ENCODE measurements around the gene SIGLEC10. TPM values are rescaled to one million over a fixed set of nuclear protein-coding genes. Genes with fewer than 3 reads are reported as not detected.

SIGLEC10 gene
- total and polyA plus RNA-seq, 2 of the 4 experiments (the other 2 are of a cell fraction) = not detected

DNA sequence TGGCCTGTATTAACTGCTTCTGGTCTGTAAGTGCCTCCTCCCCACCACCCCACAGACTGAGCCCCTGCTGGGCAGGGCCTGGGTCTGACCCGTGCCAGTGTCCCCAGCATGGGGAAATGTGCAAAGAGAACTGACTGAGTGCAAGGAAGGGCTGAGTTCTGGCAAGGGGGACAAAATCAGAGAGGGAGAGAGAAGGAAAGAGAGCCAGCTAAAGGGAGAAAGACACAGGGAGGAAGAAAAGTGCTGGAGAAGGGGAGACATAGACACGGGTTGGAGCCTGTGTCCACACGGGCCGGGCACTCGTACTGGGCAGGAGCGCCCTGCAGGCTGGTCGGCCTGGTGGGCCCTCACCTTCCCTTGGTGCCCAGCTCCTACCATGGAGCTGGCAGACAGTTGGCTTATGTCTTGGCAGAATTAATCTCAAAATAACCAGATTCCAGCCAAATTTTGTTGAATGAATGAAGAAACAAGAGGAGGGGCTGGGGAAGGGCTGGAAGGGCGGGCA lies 46.2 kb downstream of the SIGLEC10 start:
- ATAC-seq (ENCODE audit: low read depth) (no peak), DNase-seq (no peak)
- no peak overlapping the region for H3K27ac ChIP-seq (ENCODE audit: insufficient read depth, low read length)
- in situ Hi-C loops (cut with MboI; ENCODE audit: low sequenced_read_pairs) (no loop called here), dilution Hi-C loops (cut with HindIII; ENCODE audit: low sequenced_read_pairs, unreplicated experiment) (no loop called here), intact Hi-C loops (cut with micrococcal nuclease) (no loop called here)
- no peak overlapping the region for H2BK20ac ChIP-seq (ENCODE audit: low read depth, low read length)
- no peak overlapping the region for H2BK15ac ChIP-seq (ENCODE audit: low read depth, low read length)
- no peaks in the 10 kb centered on the region for H3K9me3 ChIP-seq (ENCODE audit: control insufficient read depth, insufficient read depth, low read length)
- H2AK9ac ChIP-seq (replicated peaks; ENCODE audit: low read depth, low read length, poor library complexity) = no peak overlapping the region
- TF ChIP-seq NFE2L2 (IDR thresholded peaks at IDR 0.05; ENCODE audit: low read depth, low read length) (no peak), RFX5 (IDR thresholded peaks at IDR 0.05; ENCODE audit: low read depth, low read length) (no peak), MAZ (IDR thresholded peaks at IDR 0.05; ENCODE audit: borderline replicate concordance, low read depth, low read length) (no peak), POLR2A (IDR thresholded peaks at IDR 0.05; ENCODE audit: low read depth, low read length) (no peak), FOS (IDR thresholded peaks at IDR 0.05; ENCODE audit: low read depth, low read length) (no peak), SMC3 (IDR thresholded peaks at IDR 0.05; ENCODE audit: low read depth, low read length) (no peak), BHLHE40 (IDR thresholded peaks at IDR 0.05; ENCODE audit: low read depth, low read length) (no peak), MXI1 (IDR thresholded peaks at IDR 0.05; ENCODE audit: borderline replicate concordance, low read depth, low read length) (no peak), MAFK (IDR thresholded peaks at IDR 0.05; ENCODE audit: low read depth, low read length) (no peak), RCOR1 (IDR thresholded peaks at IDR 0.05; ENCODE audit: insufficient replicate concordance, low read length) (no peak), RAD21 (IDR thresholded peaks at IDR 0.05; ENCODE audit: low read length) (no peak), CEBPB (IDR thresholded peaks at IDR 0.05; ENCODE audit: low read depth, low read length) (no peak), CHD1 (IDR thresholded peaks at IDR 0.05; ENCODE audit: low read depth, low read length) (no peak)
- TF ChIP-seq, protein P1, sequence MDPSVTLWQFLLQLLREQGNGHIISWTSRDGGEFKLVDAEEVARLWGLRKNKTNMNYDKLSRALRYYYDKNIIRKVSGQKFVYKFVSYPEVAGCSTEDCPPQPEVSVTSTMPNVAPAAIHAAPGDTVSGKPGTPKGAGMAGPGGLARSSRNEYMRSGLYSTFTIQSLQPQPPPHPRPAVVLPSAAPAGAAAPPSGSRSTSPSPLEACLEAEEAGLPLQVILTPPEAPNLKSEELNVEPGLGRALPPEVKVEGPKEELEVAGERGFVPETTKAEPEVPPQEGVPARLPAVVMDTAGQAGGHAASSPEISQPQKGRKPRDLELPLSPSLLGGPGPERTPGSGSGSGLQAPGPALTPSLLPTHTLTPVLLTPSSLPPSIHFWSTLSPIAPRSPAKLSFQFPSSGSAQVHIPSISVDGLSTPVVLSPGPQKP (IDR thresholded peaks at IDR 0.05; ENCODE audit: borderline replicate concordance, low read depth, low read length) = no peak
- TF ChIP-seq, protein P2, sequence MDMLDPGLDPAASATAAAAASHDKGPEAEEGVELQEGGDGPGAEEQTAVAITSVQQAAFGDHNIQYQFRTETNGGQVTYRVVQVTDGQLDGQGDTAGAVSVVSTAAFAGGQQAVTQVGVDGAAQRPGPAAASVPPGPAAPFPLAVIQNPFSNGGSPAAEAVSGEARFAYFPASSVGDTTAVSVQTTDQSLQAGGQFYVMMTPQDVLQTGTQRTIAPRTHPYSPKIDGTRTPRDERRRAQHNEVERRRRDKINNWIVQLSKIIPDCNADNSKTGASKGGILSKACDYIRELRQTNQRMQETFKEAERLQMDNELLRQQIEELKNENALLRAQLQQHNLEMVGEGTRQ (IDR thresholded peaks at IDR 0.05; ENCODE audit: low read depth, low read length) = no peak
- TF ChIP-seq, protein P3, sequence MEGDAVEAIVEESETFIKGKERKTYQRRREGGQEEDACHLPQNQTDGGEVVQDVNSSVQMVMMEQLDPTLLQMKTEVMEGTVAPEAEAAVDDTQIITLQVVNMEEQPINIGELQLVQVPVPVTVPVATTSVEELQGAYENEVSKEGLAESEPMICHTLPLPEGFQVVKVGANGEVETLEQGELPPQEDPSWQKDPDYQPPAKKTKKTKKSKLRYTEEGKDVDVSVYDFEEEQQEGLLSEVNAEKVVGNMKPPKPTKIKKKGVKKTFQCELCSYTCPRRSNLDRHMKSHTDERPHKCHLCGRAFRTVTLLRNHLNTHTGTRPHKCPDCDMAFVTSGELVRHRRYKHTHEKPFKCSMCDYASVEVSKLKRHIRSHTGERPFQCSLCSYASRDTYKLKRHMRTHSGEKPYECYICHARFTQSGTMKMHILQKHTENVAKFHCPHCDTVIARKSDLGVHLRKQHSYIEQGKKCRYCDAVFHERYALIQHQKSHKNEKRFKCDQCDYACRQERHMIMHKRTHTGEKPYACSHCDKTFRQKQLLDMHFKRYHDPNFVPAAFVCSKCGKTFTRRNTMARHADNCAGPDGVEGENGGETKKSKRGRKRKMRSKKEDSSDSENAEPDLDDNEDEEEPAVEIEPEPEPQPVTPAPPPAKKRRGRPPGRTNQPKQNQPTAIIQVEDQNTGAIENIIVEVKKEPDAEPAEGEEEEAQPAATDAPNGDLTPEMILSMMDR (conservative IDR thresholded peaks at IDR 0.05; ENCODE audit: low read depth, low read length) = no peak
- H3K9me1 ChIP-seq (ENCODE audit: insufficient read depth, low read length) = peaks cover 6% of the 10 kb centered on the region; the same call in 1 of the 2 replicates
- H3K27me3 ChIP-seq (ENCODE audit: control insufficient read depth, insufficient read depth, low read length) = peaks cover 2% of the 10 kb centered on the region; the same call in 1 of the 2 replicates
- no peak overlapping the region for H2BK5ac ChIP-seq (ENCODE audit: low read depth, low read length, poor library complexity, severe bottlenecking)
- no peak overlapping the region for H3K14ac ChIP-seq (replicated peaks; ENCODE audit: low read depth, low read length)
- no peak overlapping the region for H3K56ac ChIP-seq (ENCODE audit: extremely low read depth, insufficient read depth, low read length)
- H3K36me3 ChIP-seq (ENCODE audit: control insufficient read depth, insufficient read depth, low read length) = no peaks in the 10 kb centered on the region
- H2BK120ac ChIP-seq (ENCODE audit: low read depth, low read length) = no peak overlapping the region
- peaks cover 6% of the 10 kb centered on the region for H3K4me1 ChIP-seq (ENCODE audit: control insufficient read depth, insufficient read depth, low read length)
- no TSS peak for BruUV-seq (replicated peaks)
- no peak overlapping the region for H3K23ac ChIP-seq (ENCODE audit: low read depth, low read length)
- CTCF ChIA-PET = interaction anchor here (1.0 kb wide), 1 partner anchor 8 kb away, joined by 3 read pairs; no protein-coding TSS in a partner anchor
- POLR2A ChIA-PET (ENCODE audit: unreplicated experiment) = no interaction called here
- H3K4ac ChIP-seq (ENCODE audit: low read depth, low read length) = no peak overlapping the region
- H3K9ac ChIP-seq (ENCODE audit: low read depth, low read length) = no peak overlapping the region
- WGBS, 2 experiments (ENCODE audit: extremely low coverage in 2 of 2, insufficient read length in 1 of 2) = no CpG with 5 or more reads among the region's 8 CpGs
- no peak overlapping the region for H3K4me3 ChIP-seq (ENCODE audit: insufficient read depth, low read depth, low read length)
- H4K8ac ChIP-seq (ENCODE audit: low read depth in 2 of 2, low read length in 2 of 2) = no peak overlapping the region
- H4K91ac ChIP-seq (ENCODE audit: insufficient read depth, low read depth, low read length) = no peak overlapping the region
- H3K4me2 ChIP-seq (ENCODE audit: low read depth, low read length) = no peak overlapping the region
- no peak overlapping the region for H4K5ac ChIP-seq (ENCODE audit: low read depth, low read length)
- H3K18ac ChIP-seq (ENCODE audit: low read depth, low read length) = no peak overlapping the region
- no peak overlapping the region for H2AK5ac ChIP-seq (ENCODE audit: low read depth, low read length)
- peaks cover 0 to 15% of the 10 kb centered on the region in 2 experiments; a peak in 3 of 4 replicates for H3K79me1 ChIP-seq (ENCODE audit: low read depth in 1 of 2, low read length in 2 of 2)
- H2AFZ ChIP-seq (replicated peaks; ENCODE audit: low read length, poor library complexity) = no peak overlapping the region
- H4K20me1 ChIP-seq (ENCODE audit: insufficient read depth, low read length) = no peaks in the 10 kb centered on the region

Data from IMR-90 (cell line).